Liver (tissue), 3 donors: ENCODE measurements around the gene ARL13A.

Source experiments
- ATF3 ChIP-seq: IDR thresholded peaks from 2 replicates; pipeline ENCODE4 v1.6.1; 2016; ENCODE audit warnings: antibody characterized with exemption
- CTCF ChIP-seq: fragments of 150-350 bp; IDR thresholded peaks from 2 replicates; pipeline ENCODE4 v1.5.1; 2017; ENCODE audit warnings: improper control_type of control experiment, low read depth, low read length; ENCODE audit not compliant: missing input control
- GABPA ChIP-seq, 2 donors: IDR thresholded peaks in 1 of 2; conservative IDR thresholded peaks in 1 of 2; 2 replicates each; pipeline ENCODE4 v1.6.1; 2016; ENCODE audit warnings: antibody characterized with exemption in 2 of 2, mild to moderate bottlenecking in 1 of 2, moderate library complexity in 1 of 2
- MAX ChIP-seq: IDR thresholded peaks from 2 replicates; pipeline ENCODE4 v1.6.1; 2016; ENCODE audit warnings: antibody characterized with exemption
- RAD21 ChIP-seq, 2 donors: IDR thresholded peaks; 2 replicates each; pipeline ENCODE4 v1.6.1; 2016; ENCODE audit warnings: antibody characterized with exemption in 2 of 2, mild to moderate bottlenecking in 2 of 2
- SP1 ChIP-seq: IDR thresholded peaks from 2 replicates; pipeline ENCODE4 v1.6.1; 2018; ENCODE audit warnings: antibody characterized with exemption, mild to moderate bottlenecking
- TAF1 ChIP-seq: conservative IDR thresholded peaks from 2 replicates; pipeline ENCODE4 v1.6.1; 2016; ENCODE audit warnings: antibody characterized with exemption, mild to moderate bottlenecking
- YY1 ChIP-seq: IDR thresholded peaks from 2 replicates; pipeline ENCODE4 v1.6.1; 2016; ENCODE audit warnings: antibody characterized with exemption, mild to moderate bottlenecking
- TF ChIP-seq, protein P1 (sequence below): IDR thresholded peaks from 2 replicates; pipeline ENCODE4 v1.6.1; 2016; ENCODE audit warnings: antibody characterized with exemption
- donor health status: healthy.
- donor health status: healthy.

DNA sequence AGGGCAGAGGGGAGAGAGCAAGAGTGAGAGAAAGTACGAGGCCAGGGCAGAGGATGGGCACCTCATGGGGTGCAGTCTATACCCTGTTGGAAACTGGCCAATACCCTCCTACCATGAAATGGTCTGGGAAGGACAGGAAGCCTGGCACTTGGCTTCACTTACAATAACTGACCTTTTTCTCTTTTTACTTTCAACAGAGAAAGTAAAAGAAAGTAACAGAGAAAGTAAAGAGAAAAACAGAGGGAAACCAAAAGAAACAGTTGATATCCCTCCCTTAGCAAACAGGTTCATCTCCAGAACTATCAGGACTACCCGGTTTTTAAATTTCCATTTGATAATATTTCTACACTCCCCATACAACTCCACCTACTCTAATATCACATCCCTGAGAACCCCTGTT is 20.6 kb downstream of the ARL13A start:
- TF ChIP-seq, protein P1, sequence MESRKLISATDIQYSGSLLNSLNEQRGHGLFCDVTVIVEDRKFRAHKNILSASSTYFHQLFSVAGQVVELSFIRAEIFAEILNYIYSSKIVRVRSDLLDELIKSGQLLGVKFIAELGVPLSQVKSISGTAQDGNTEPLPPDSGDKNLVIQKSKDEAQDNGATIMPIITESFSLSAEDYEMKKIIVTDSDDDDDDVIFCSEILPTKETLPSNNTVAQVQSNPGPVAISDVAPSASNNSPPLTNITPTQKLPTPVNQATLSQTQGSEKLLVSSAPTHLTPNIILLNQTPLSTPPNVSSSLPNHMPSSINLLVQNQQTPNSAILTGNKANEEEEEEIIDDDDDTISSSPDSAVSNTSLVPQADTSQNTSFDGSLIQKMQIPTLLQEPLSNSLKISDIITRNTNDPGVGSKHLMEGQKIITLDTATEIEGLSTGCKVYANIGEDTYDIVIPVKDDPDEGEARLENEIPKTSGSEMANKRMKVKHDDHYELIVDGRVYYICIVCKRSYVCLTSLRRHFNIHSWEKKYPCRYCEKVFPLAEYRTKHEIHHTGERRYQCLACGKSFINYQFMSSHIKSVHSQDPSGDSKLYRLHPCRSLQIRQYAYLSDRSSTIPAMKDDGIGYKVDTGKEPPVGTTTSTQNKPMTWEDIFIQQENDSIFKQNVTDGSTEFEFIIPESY: no peak
- no peak for TF ChIP-seq YY1
- no peak for TF ChIP-seq CTCF
- TF ChIP-seq TAF1: no peak
- no peak for TF ChIP-seq ATF3
- no peak for TF ChIP-seq RAD21 (IDR thresholded peaks at IDR 0.05)
- TF ChIP-seq SP1: no peak
- TF ChIP-seq MAX: no peak
- no peak for TF ChIP-seq GABPA (IDR thresholded peaks at IDR 0.05 in 1 of 2, conservative IDR thresholded peaks at IDR 0.05 in 1 of 2)
